ENCODE data around the gene SEMA3B. TPM values are rescaled to one million over a fixed set of nuclear protein-coding genes. Genes with fewer than 3 reads are reported as not detected.

The SEMA3B gene
- total RNA-seq, 2 experiments from 2014 or later, result 0.52 to 0.84 TPM

DNA sequence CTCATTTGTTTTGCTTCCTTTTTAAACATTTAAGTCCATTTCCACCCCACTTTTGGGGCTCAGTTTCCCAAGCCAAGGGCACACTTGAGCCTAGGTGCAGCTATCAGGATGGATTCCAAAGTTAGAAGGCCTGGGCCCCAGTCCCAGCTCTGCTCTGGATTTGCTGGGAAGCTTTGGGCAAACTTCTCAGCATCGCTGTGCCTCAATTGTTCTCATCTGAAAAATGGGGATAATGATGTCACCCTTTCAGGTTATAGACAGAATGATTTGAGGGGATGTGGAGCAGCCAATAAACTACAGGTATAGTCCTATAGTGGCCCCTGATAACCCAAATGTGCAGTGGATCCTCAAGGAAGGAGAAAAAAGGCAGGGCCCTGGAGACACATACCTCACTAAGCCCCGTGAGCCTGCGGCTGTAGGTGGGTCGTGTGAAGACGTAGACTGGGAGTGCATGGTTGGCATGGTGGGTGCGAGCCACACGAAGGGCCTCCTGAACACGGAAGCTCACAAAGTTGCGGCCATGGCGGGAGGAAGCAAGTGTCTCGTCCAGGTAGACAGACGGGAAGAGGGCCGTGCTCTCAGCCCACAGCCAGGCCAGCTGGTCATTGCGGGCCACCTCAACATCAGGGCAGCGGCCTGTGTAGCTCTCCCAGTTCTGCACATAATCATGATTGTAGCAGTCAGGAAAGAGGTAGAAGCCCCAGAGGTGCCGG is 50.4 kb downstream of the SEMA3B start:
- H3K4me1 Mint-ChIP-seq (ENCODE audit: low read depth), result peaks cover 47% of the 10 kb centered on the region
- H3K9me3 Mint-ChIP-seq (ENCODE audit: insufficient read depth), result no peaks in the 10 kb centered on the region
- H3K27me3 Mint-ChIP-seq (ENCODE audit: low read depth), result no peaks in the 10 kb centered on the region
- no peak overlapping the region for H3K27ac Mint-ChIP-seq
- H3K4me3 Mint-ChIP-seq, result peak overlapping the region; percentile 6
- peaks cover 8% of the 10 kb centered on the region for H3K36me3 Mint-ChIP-seq (ENCODE audit: low read depth)
- POLR2A ChIA-PET, result interaction anchor here (1.3 to 3.5 kb wide), 4 partner anchors 9 to 20 kb away, joined by 4 to 14 read pairs (median 11); partner anchors contain the start of genes HYAL3, NAA80 and TUSC2
- no peak for ATAC-seq
- no peak for DNase-seq
- CTCF ChIA-PET, result interaction anchor here (1.9 to 7.4 kb wide), 3 partner anchors 8 to 92 kb away, joined by 5 to 113 read pairs (median 5); partner anchors contain the start of genes HYAL1, HYAL3, NAA80 and TUSC2

DNA sequence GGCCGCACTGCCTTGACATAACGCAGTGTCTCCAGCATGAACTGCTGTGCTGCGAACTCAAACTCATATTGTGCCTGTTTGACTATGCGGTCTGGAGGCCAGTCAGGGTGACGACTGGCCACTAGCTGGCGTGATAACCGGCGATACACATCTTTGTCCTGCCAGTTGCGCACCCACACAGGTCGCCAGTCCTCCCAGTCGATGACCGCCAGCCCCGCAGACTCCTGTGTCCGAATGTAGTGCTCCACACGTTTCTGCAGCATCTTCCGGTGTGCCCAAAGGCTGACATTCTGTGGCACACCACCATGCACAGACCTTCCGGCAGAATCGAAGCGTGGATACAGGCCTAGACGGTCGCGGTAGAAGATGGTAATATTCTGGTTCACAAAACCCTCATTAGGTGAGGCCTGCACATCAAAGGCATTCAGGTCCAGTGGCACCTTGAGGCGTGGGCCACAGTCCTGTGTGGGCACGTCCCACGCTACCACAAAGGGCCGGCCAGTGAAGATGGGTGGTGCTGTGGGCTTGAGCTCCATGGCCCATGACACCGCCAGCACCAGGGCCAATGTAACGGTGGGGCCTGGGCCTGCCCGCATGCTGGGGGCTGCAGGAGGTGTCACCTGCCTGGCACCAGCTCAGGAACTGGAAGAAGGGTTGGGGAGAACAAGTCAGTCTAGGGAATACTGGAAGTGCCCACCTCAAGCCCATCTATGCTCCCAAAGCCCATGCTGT is 51.1 kb downstream of the SEMA3B start:
- no peak for DNase-seq
- POLR2A ChIA-PET, result interaction anchor here (3.3 to 3.5 kb wide), 2 partner anchors 8 to 21 kb away, joined by 13 to 14 read pairs; partner anchors contain the start of genes HYAL3, NAA80 and TUSC2
- Mint-ChIP-seq H3K36me3 (ENCODE audit: low read depth) (peaks cover 14% of the 10 kb centered on the region), H3K9me3 (ENCODE audit: insufficient read depth) (no peaks in the 10 kb centered on the region), H3K4me3 (peak overlapping the region; percentile 89), H3K27ac (no peak overlapping the region), H3K4me1 (ENCODE audit: low read depth) (peaks cover 50% of the 10 kb centered on the region), H3K27me3 (ENCODE audit: low read depth) (no peaks in the 10 kb centered on the region)
- no peak for ATAC-seq
- CTCF ChIA-PET, result interaction anchor here (1.0 to 7.4 kb wide), 6 partner anchors 8 to 93 kb away, joined by 3 to 113 read pairs (median 6); partner anchors contain the start of genes HYAL1, HYAL3, IFRD2 and NAA80

DNA sequence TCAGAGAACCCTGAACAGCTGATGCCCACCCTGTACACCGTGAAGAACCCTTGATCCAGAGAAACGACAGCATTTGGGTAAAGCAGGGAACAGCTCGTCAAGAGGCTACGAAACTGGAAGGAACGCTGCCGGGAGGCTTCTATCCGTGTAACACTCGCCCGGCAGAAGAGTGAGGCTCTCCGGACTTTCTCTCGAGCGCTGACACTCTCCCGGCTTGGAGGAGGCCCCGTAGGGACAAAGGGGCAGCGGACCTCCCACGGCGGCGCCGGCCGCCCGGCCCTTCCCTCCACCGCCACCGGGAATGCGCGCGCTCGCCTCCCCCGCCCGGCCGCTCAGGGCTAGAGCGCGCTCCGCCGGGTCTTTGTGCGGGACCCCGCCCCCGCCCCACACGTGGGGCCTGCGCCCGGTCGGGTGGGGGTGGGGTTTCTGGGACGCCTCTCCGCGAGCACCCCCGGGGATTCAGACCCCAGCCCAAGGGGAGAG is 51.9 kb downstream of the SEMA3B start:
- ChIA-PET POLR2A (interaction anchor here (1.4 to 3.8 kb wide), 3 partner anchors 16 to 22 kb away, joined by 4 to 20 read pairs (median 14); partner anchors contain the start of genes HYAL3, NAA80 and RASSF1), CTCF (interaction anchor here (0.8 to 7.4 kb wide), 9 partner anchors 16 to 93 kb away, joined by 3 to 113 read pairs (median 3); partner anchors contain the start of genes HYAL1, HYAL3, IFRD2 and NAA80)
- peak overlapping the region; percentile 89 for H3K4me3 Mint-ChIP-seq
- peak; percentile 57 for ATAC-seq
- H3K4me1 Mint-ChIP-seq (ENCODE audit: low read depth), result peaks cover 44% of the 10 kb centered on the region
- DNase-seq, result peak; percentile 67
- peak overlapping the region; percentile 82 for H3K27ac Mint-ChIP-seq
- no peaks in the 10 kb centered on the region for H3K9me3 Mint-ChIP-seq (ENCODE audit: insufficient read depth)
- peaks cover 14% of the 10 kb centered on the region for H3K36me3 Mint-ChIP-seq (ENCODE audit: low read depth)
- H3K27me3 Mint-ChIP-seq (ENCODE audit: low read depth), result no peaks in the 10 kb centered on the region

DNA sequence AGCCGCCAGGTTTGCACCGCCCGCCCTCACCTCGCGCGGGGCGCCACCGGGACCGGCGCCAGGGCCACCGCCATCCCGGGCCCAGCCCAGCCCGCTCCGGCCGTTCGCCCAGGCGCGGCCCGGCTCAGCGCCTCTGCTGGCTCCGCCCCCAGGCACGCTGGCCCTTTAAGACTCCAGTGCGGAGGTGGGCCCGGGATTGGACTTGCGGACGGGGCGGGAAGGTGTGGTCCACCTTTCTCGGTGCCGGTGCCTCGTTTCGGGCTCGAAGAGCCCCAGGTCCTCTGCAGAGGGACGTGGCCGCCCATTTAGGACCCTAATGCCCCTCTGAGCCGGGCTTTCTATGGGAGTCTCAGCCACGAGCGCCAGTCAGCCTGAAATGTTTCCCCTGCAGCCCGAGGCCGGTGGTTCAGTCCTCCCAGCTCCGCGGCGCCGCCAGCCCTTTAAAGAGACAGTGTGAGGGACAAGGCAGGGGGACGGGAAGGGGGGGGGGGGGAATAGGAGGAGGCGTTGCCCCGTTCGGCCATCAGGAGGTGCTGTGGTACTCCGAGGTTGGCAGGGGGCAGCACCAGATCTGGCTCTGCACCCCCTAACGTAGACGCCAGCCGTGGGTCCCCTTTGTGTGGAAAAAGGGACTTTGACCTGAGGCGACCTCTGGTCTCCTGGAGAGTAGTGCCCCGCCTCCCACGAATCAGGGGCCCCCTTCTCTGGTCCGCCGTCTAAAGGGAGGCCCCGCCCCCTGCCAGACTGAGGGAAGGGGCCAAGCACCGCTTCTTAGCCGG is 52.6 kb downstream of the SEMA3B start:
- POLR2A ChIA-PET, result interaction anchor here (1.0 to 3.8 kb wide), 4 partner anchors 16 to 29 kb away, joined by 4 to 20 read pairs (median 9); partner anchors contain the start of genes HYAL3, IFRD2, NAA80 and RASSF1
- no peaks in the 10 kb centered on the region for H3K9me3 Mint-ChIP-seq (ENCODE audit: insufficient read depth)

DNA sequence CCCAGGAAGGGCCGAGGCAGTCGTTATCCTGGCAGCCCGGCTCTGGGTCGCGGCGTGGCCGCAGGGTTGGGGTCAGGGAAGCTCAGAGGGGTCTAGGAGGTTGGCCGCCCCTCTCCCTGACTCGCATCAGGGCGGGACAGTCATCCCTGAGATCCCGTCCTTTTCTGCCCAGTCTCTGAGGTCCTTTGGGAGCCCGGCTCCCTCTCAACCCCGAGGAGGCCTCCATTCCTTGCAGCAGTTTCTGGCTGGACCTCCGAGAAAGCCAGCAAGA is 53.1 kb downstream of the SEMA3B start:
- no peak for ATAC-seq
- H3K4me3 Mint-ChIP-seq, result peak overlapping the region; percentile 89
- POLR2A ChIA-PET, result interaction anchor here (1.0 to 3.8 kb wide), 4 partner anchors 15 to 30 kb away, joined by 4 to 20 read pairs (median 9); partner anchors contain the start of genes HYAL3, IFRD2, NAA80 and RASSF1
- no peaks in the 10 kb centered on the region for H3K9me3 Mint-ChIP-seq (ENCODE audit: insufficient read depth)
- H3K27ac Mint-ChIP-seq, result no peak overlapping the region
- H3K36me3 Mint-ChIP-seq (ENCODE audit: low read depth), result peaks cover 14% of the 10 kb centered on the region
- CTCF ChIA-PET, result interaction anchor here (1.0 to 7.4 kb wide), 6 partner anchors 15 to 79 kb away, joined by 3 to 113 read pairs (median 4); partner anchors contain the start of genes HYAL1, HYAL3, NAA80 and ZMYND10
- no peaks in the 10 kb centered on the region for H3K27me3 Mint-ChIP-seq (ENCODE audit: low read depth)
- DNase-seq, result no peak
- peaks cover 43% of the 10 kb centered on the region for H3K4me1 Mint-ChIP-seq (ENCODE audit: low read depth)

More for the DNA sequence above, 52.6 kb downstream of the SEMA3B start:
- ATAC-seq (peak; percentile 82), DNase-seq (peak; percentile 88)
- Mint-ChIP-seq H3K4me3 (peak overlapping the region; percentile 89), H3K27me3 (ENCODE audit: low read depth) (no peaks in the 10 kb centered on the region), H3K4me1 (ENCODE audit: low read depth) (peaks cover 43% of the 10 kb centered on the region), H3K36me3 (ENCODE audit: low read depth) (peaks cover 14% of the 10 kb centered on the region), H3K27ac (peak overlapping the region; percentile 95)
- CTCF ChIA-PET, result interaction anchor here (0.8 to 7.4 kb wide), 8 partner anchors 15 to 93 kb away, joined by 3 to 113 read pairs (median 4); partner anchors contain the start of genes HYAL1, HYAL3, IFRD2 and NAA80

DNA sequence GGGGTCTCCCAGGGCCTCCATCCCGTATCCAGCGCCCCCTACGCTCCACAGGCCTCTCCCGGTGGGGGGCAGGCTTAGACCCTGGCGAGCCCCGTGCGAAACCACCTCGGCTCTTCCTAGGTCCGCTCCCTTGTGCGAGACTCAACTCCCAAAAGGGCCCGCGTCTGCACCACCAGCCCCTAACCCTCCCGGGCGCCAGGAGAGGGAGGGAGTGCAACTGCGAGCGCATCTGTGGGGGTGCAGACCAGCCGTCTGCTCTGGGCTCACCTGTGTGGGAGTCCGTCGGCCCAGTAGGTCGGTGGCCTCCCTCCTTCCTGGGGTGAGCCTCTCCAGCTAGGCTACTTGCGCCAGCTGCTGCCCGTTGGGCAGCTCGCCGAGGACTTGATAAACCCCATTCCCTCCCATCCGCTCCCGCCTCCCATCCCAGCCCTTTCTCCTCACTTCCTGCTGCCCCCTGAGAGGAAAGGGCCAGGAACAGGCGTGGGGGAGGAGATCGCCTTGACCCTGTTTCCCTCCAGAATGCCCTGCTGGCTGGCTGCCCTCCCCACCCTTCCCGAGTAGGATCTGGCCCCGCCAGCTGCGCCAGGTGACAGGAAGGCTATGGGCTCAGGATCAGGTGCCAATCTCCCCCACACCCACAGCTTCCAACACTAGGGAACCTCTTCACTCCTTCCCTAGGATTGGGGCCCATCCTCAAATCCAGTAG is 53.6 kb downstream of the SEMA3B start, which contains the start of gene HYAL2:
HYAL2 (minus strand) TSS at position 360 of the 706 bp plus-strand sequence. CDS start 2,256 bp downstream, outside the sequence.
- Mint-ChIP-seq H3K27me3 (ENCODE audit: low read depth) (no peaks in the 10 kb centered on the region), H3K4me3 (peak within 1 kb of the TSS; percentile 89), H3K4me1 (ENCODE audit: low read depth) (peaks cover 44% of the 10 kb centered on the region), H3K36me3 (ENCODE audit: low read depth) (peaks cover 14% of the 10 kb centered on the region), H3K9me3 (ENCODE audit: insufficient read depth) (no peaks in the 10 kb centered on the region), H3K27ac (peak within 1 kb of the TSS; percentile 95)
- DNase-seq (no peak), ATAC-seq (no peak)
- CTCF ChIA-PET, result interaction anchor here (1.4 to 7.4 kb wide), 4 partner anchors 15 to 76 kb away, joined by 3 to 113 read pairs (median 30); partner anchors contain the start of genes HYAL1, HYAL3 and NAA80
- POLR2A ChIA-PET, result interaction anchor here (0.8 to 3.8 kb wide), 5 partner anchors 12 to 30 kb away, joined by 4 to 20 read pairs (median 4); partner anchors contain the start of genes IFRD2 and RASSF1

DNA sequence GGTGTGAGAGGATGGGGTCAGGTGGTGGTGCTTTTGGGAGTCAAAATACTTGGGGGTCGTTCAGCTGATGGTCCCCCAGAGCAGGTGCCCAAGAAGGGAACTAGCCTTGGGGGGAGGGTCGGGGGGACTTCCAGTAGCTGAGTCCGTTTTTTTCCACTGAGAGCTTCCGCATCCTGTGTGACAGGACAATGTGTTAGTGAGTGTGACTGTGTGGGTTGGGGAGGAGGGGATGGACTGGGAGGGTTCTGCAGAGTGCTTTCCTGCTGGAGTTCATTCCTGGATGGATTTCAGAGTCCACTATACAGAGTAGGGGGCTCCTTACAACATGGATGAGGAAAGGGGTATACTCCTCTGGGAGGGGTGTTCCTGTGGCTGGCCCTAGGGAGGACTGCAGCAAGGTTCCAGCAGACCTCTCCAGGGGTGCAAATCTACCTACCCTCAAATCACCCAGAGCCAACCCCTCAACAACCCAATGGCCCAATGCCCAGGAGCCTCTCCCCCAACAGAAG is 54.2 kb downstream of the SEMA3B start:
- H3K9me3 Mint-ChIP-seq (ENCODE audit: insufficient read depth), result no peaks in the 10 kb centered on the region

DNA sequence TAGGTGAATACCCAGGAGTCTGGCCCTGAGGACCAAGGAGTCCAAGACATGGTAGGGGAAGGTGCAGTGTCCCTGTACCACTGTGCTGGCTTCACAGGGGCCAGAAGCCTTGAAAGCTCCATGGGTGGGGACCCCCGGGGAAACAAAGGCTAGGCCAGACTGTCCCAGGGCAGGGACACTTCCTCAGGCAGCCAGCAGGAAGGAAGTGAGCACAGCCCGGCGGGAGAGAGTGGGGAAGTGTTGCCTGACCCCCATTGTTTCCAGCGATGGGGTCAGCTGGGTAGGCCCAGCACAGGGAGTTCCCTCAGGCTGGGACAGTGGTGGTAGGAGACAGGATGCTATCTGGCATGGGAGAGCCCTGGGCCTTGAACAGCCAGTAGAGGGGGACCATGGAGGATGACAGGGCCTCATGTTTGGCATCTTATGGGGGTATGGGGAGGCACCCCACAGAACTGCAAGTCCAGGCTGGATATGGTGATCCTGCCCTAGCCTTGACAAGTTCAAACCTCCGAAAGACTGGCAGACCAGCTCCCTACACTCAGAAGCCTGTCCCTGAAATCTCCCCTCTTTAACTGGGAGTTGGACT is 54.8 kb downstream of the SEMA3B start:
- H3K27ac Mint-ChIP-seq, result peak overlapping the region; percentile 43
- H3K27me3 Mint-ChIP-seq (ENCODE audit: low read depth), result no peaks in the 10 kb centered on the region
- no peaks in the 10 kb centered on the region for H3K9me3 Mint-ChIP-seq (ENCODE audit: insufficient read depth)
- H3K4me3 Mint-ChIP-seq, result no peak overlapping the region
- POLR2A ChIA-PET, result interaction anchor here (0.8 to 3.8 kb wide), 5 partner anchors 11 to 31 kb away, joined by 4 to 20 read pairs (median 4); partner anchors contain the start of genes HYAL3, IFRD2 and NAA80
- peaks cover 21% of the 10 kb centered on the region for H3K36me3 Mint-ChIP-seq (ENCODE audit: low read depth)
- DNase-seq, result no peak
- ATAC-seq, result no peak
- H3K4me1 Mint-ChIP-seq (ENCODE audit: low read depth), result peaks cover 46% of the 10 kb centered on the region
- CTCF ChIA-PET, result interaction anchor here (0.5 to 7.4 kb wide), 21 partner anchors 8 to 1931 kb away, joined by 3 to 113 read pairs (median 7); partner anchors contain the start of genes HYAL1, HYAL3, IFRD2 and LSMEM2

More for the DNA sequence above, 54.2 kb downstream of the SEMA3B start:
- no peak for ATAC-seq
- Mint-ChIP-seq H3K4me1 (ENCODE audit: low read depth) (peaks cover 44% of the 10 kb centered on the region), H3K4me3 (no peak overlapping the region), H3K27ac (peak overlapping the region; percentile 43), H3K36me3 (ENCODE audit: low read depth) (peaks cover 16% of the 10 kb centered on the region), H3K27me3 (ENCODE audit: low read depth) (no peaks in the 10 kb centered on the region)
- CTCF ChIA-PET, result interaction anchor here (1.1 to 7.4 kb wide), 5 partner anchors 8 to 89 kb away, joined by 4 to 113 read pairs (median 17); partner anchors contain the start of genes HYAL1, HYAL3 and NAA80
- peak; percentile 20 for DNase-seq
- POLR2A ChIA-PET, result interaction anchor here (0.8 to 3.8 kb wide), 3 partner anchors 12 to 31 kb away, joined by 4 to 20 read pairs (median 4); partner anchors contain the start of gene IFRD2

DNA sequence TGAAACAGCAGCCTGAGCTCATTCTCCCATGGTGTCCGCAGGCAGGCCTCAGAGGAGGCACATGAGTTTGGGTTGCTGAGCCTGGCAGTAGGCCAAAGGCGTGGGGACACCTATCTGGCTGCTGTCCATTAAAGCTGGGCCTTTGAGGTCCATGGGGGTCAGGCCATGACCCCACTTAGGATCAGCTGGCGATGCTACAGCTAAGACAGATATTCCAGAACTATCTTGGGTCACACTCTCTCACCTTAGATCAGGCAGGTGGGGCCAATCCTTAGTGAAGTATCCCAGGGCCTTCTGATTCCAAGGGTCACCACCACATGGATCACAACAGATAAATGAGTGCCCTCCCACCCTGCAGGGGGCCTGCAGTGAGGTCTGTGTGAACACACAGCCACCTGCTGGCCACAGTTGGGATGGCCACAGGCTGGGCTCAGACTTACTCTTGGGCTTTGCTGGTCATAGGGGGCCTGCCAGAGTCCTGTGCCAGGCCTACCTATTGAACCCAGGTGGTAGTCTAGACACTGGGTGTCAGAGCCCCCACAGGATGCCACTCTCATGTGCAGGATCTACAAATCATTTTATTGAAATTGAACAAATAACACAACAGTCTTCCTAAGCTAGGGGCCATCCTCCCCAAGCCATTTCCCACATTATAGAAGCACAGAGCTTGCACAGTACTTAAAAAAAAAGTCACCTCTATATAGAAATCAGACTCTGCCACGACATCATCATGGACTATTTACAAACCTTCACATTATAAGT is 55.6 kb downstream of the SEMA3B start:
- peak; percentile 27 for ATAC-seq
- Mint-ChIP-seq H3K4me3 (no peak overlapping the region), H3K27ac (peak overlapping the region; percentile 24), H3K27me3 (ENCODE audit: low read depth) (no peaks in the 10 kb centered on the region), H3K4me1 (ENCODE audit: low read depth) (peaks cover 46% of the 10 kb centered on the region), H3K36me3 (ENCODE audit: low read depth) (peaks cover 21% of the 10 kb centered on the region), H3K9me3 (ENCODE audit: insufficient read depth) (no peaks in the 10 kb centered on the region)
- DNase-seq, result peak; percentile 77
- CTCF ChIA-PET, result interaction anchor here (0.5 to 7.4 kb wide), 21 partner anchors 9 to 1930 kb away, joined by 3 to 113 read pairs (median 7); partner anchors contain the start of genes HYAL1, HYAL3, IFRD2 and LSMEM2
- POLR2A ChIA-PET, result interaction anchor here (0.6 to 3.8 kb wide), 5 partner anchors 10 to 32 kb away, joined by 3 to 20 read pairs (median 4); partner anchors contain the start of genes HYAL3, IFRD2 and NAA80
